SK-N-SH treated with all-trans-retinoic acid at 6 μM for 48 hours (cell line): Measurements from ENCODE around the gene HS6ST2.

Experiments
- ISL1 ChIP-seq: fragments of 250-450 bp; sonication (Bioruptor Pico); IDR thresholded peaks from 2 replicates; pipeline ENCODE4 v2.1.2; 2022; ENCODE audit warnings: mild to moderate bottlenecking, moderate library complexity
- SNAI2 ChIP-seq: fragments of 250-450 bp; sonication (Bioruptor Pico); IDR thresholded peaks from 2 replicates; pipeline ENCODE4 v1.5.0; 2020; ENCODE audit warnings: mild to moderate bottlenecking, moderate library complexity
- ZC3H10 ChIP-seq: fragments of 250-450 bp; sonication (Bioruptor Pico); IDR thresholded peaks from 2 replicates; pipeline ENCODE4 v1.5.1; 2021; ENCODE audit warnings: mild to moderate bottlenecking, moderate library complexity
- ZFP3 ChIP-seq: fragments of 250-450 bp; sonication (Bioruptor Pico); IDR thresholded peaks from 2 replicates; pipeline ENCODE4 v1.5.0; 2020; ENCODE audit warnings: mild to moderate bottlenecking, moderate library complexity
- ZFP30 ChIP-seq: fragments of 450-650 bp; formaldehyde crosslinking; IDR thresholded peaks from 2 replicates; pipeline ENCODE4 v1.5.0; 2022; ENCODE audit warnings: mild to moderate bottlenecking, moderate library complexity
- TF ChIP-seq, protein P1 (sequence below): fragments of 250-450 bp; sonication (Bioruptor Pico); IDR thresholded peaks from 2 replicates; pipeline ENCODE4 v1.8.0; 2020; ENCODE audit warnings: mild to moderate bottlenecking, moderate library complexity, borderline replicate concordance

DNA sequence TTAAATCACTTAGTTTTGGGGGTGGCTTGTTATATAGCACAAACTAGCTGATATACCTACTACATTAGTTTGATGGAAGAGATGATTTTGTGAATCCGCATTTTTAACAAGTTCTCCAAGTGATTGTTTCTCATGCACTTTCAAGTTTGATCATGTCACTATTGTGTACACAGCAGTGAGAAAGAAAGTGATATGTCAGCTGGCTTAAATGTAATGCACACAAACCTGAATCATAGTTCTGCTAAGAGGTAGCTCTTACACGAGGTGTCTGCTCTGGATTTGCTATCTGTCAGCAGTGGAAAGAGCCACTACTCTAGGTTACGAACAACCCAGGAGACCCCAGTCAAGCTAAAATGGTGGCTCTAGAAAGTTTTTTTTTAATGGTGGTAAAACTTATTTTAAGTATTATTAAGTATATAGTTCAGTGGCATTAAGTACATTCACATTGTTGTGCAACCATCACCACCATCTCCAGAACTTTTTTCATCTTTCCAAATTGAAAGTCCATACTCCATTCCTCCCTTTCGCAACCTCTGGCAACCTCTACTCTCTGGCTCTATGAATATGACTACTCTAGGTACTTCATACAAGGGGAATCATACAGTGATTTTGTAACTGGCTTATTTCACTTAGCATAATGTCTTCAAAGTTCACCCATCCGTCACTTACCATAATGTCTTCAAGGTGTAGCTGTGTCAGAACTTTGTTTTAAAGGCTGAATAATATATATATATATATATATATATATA lies 147.3 kb downstream of the HS6ST2 start:
- no peak for TF ChIP-seq ZFP3 (CRISPR knock-in tag)
- TF ChIP-seq ZC3H10 (CRISPR knock-in tag) = no peak
- TF ChIP-seq ZFP30 (CRISPR knock-in tag) = no peak
- TF ChIP-seq ISL1 (CRISPR knock-in tag) = no peak
- no peak for TF ChIP-seq SNAI2
- TF ChIP-seq, protein P1, sequence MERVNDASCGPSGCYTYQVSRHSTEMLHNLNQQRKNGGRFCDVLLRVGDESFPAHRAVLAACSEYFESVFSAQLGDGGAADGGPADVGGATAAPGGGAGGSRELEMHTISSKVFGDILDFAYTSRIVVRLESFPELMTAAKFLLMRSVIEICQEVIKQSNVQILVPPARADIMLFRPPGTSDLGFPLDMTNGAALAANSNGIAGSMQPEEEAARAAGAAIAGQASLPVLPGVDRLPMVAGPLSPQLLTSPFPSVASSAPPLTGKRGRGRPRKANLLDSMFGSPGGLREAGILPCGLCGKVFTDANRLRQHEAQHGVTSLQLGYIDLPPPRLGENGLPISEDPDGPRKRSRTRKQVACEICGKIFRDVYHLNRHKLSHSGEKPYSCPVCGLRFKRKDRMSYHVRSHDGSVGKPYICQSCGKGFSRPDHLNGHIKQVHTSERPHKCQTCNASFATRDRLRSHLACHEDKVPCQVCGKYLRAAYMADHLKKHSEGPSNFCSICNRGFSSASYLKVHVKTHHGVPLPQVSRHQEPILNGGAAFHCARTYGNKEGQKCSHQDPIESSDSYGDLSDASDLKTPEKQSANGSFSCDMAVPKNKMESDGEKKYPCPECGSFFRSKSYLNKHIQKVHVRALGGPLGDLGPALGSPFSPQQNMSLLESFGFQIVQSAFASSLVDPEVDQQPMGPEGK (CRISPR knock-in tag) = no peak
